Suppressor macrophage (primary cell): Measurements from ENCODE around the gene IRAK1BP1.
"Not testable (repeated sequence)": the region's sequence is repeated elsewhere in the genome, so short reads cannot be mapped to it uniquely, and the experiment has no call there.

Experiments used
- DNase-seq, 4 experiments: peaks; one replicate each; pipeline ENCODE4 v3.0.0-alpha.2; 2020 to 2022
- total RNA-seq, 17 experiments: gene quantifications; one replicate each; lab custom pipeline; 2026; ENCODE audit warnings: mixed read lengths in 6 of 17, inconsistent platforms in 3 of 17; lab: John Stamatoyannopoulos, UW

The IRAK1BP1 gene
- 0.13 to 4.6 (median 1.8) reads per million in 17 experiments for total RNA-seq

GRCh38 chr6:78867370-78868040 lies at the start of gene IRAK1BP1:
Gene IRAK1BP1 (plus strand): TSS chr6:78867551. CDS start chr6:78867577, 26 bp downstream.
- peak; percentile 70 to 88 (median 83) for DNase-seq

- DNase-seq, result no peak
These were observed 43.3 kb upstream of the IRAK1BP1 start for GRCh38 chr6:78824045-78824444.

GRCh38 chr6:78829407-78829806 lies 37.9 kb upstream of the IRAK1BP1 start:
- DNase-seq, result no peak

GRCh38 chr6:78830805-78831204 lies 36.5 kb upstream of the IRAK1BP1 start:
- DNase-seq, result no peak

GRCh38 chr6:78831492-78831891 lies 35.9 kb upstream of the IRAK1BP1 start:
- no peak for DNase-seq

GRCh38 chr6:78832091-78832808 lies 35.1 kb upstream of the IRAK1BP1 start:
- DNase-seq, result no peak

- no peak for DNase-seq
These were observed 31.5 kb upstream of the IRAK1BP1 start for GRCh38 chr6:78835817-78836216.

- no peak for DNase-seq
These were observed 30.8 kb upstream of the IRAK1BP1 start for GRCh38 chr6:78836598-78836997.

- DNase-seq, result no peak
These were observed 26.2 kb upstream of the IRAK1BP1 start for GRCh38 chr6:78841111-78841510.

- DNase-seq, result no peak
These were observed 24.4 kb upstream of the IRAK1BP1 start for GRCh38 chr6:78842953-78843352.

- DNase-seq, result no peak
These were observed 22.5 kb upstream of the IRAK1BP1 start for GRCh38 chr6:78844899-78845298.

- no peak for DNase-seq
These were observed 21.8 kb upstream of the IRAK1BP1 start for GRCh38 chr6:78845567-78845966.

GRCh38 chr6:78850621-78851020 lies 16.7 kb upstream of the IRAK1BP1 start:
- no peak for DNase-seq

GRCh38 chr6:78851156-78851555 lies 16.2 kb upstream of the IRAK1BP1 start:
- DNase-seq, result no peak

GRCh38 chr6:78854546-78854945 lies 12.8 kb upstream of the IRAK1BP1 start:
- DNase-seq, result no peak

- not testable (repeated sequence) for DNase-seq
These were observed 8.9 kb upstream of the IRAK1BP1 start for GRCh38 chr6:78858339-78858938.

- peak in 1 of 4 experiments; percentile 7 for DNase-seq
These were observed 5.8 kb upstream of the IRAK1BP1 start for GRCh38 chr6:78861509-78861908.

GRCh38 chr6:78863576-78863975 lies 3.8 kb upstream of the IRAK1BP1 start:
- DNase-seq, result no peak

GRCh38 chr6:78864957-78865356 lies 2.4 kb upstream of the IRAK1BP1 start:
- DNase-seq, result no peak

GRCh38 chr6:78867020-78867369 lies 356 bp upstream of the IRAK1BP1 start:
- DNase-seq, result no peak

GRCh38 chr6:78868116-78868515 lies 765 bp downstream of the IRAK1BP1 start:
- DNase-seq, result no peak

GRCh38 chr6:78875505-78875904 lies 8.2 kb downstream of the IRAK1BP1 start:
- no peak for DNase-seq

- no peak for DNase-seq
These were observed 16.3 kb downstream of the IRAK1BP1 start for GRCh38 chr6:78883651-78884050.

GRCh38 chr6:78889901-78890300 lies 22.6 kb downstream of the IRAK1BP1 start:
- not testable (repeated sequence) for DNase-seq
